GM21529 (cell line): ENCODE data around the gene DPEP2NB.

Experiments
- ATAC-seq: cut with Tn5 transposase; IDR thresholded peaks from one replicate; pipeline ENCODE4 v1.9.1; 2021; ENCODE audit not compliant: unreplicated experiment

Gene DPEP2NB

GRCh38 chr16:67964477-67965131, 51.1 kb downstream of the DPEP2NB start:
- ATAC-seq, result no peak

- ATAC-seq, result no peak
These were observed 51.9 kb downstream of the DPEP2NB start for GRCh38 chr16:67963662-67964321.
